Measurements from ENCODE around the gene ITPR2.
"Not testable (repeated sequence)": the region's sequence is repeated elsewhere in the genome, so short reads cannot be mapped to it uniquely, and the experiment has no call there.

ITPR2 gene

GRCh38 chr12:26496170-26496569 is 336.8 kb downstream of the ITPR2 start:
- DNase-seq = no peak

GRCh38 chr12:26493656-26494055 is 339.3 kb downstream of the ITPR2 start:
- no peak for DNase-seq

GRCh38 chr12:26492406-26492805 is 340.6 kb downstream of the ITPR2 start:
- no peak for DNase-seq

- no peak for DNase-seq
Observed at GRCh38 chr12:26489908-26490307, 343.1 kb downstream of the ITPR2 start.

- DNase-seq = no peak
Observed at GRCh38 chr12:26488351-26488750, 344.6 kb downstream of the ITPR2 start.

- DNase-seq = no peak
Observed at GRCh38 chr12:26473291-26473690, 359.7 kb downstream of the ITPR2 start.

GRCh38 chr12:26471560-26471959 is 361.4 kb downstream of the ITPR2 start:
- DNase-seq = no peak

- DNase-seq = peak; percentile 61
Observed at GRCh38 chr12:26469421-26470180, 363.4 kb downstream of the ITPR2 start.

GRCh38 chr12:26467351-26467750 is 365.6 kb downstream of the ITPR2 start:
- DNase-seq = no peak

GRCh38 chr12:26466726-26467125 is 366.3 kb downstream of the ITPR2 start:
- peak; percentile 48 for DNase-seq

- no peak for DNase-seq
Observed at GRCh38 chr12:26465419-26466097, 367.4 kb downstream of the ITPR2 start.

- no peak for DNase-seq
Observed at GRCh38 chr12:26461776-26462175, 371.2 kb downstream of the ITPR2 start.

- DNase-seq = no peak
Observed at GRCh38 chr12:26460361-26460760, 372.6 kb downstream of the ITPR2 start.

GRCh38 chr12:26455936-26456574 is 376.9 kb downstream of the ITPR2 start:
- no peak for DNase-seq

- DNase-seq = no peak
Observed at GRCh38 chr12:26453246-26453645, 379.7 kb downstream of the ITPR2 start.

GRCh38 chr12:26452511-26452910 is 380.5 kb downstream of the ITPR2 start:
- no peak for DNase-seq

- no peak for DNase-seq
Observed at GRCh38 chr12:26451763-26452162, 381.2 kb downstream of the ITPR2 start.

GRCh38 chr12:26445909-26446308 is 387.1 kb downstream of the ITPR2 start:
- no peak for DNase-seq

GRCh38 chr12:26443309-26443708 is 389.7 kb downstream of the ITPR2 start:
- no peak for DNase-seq

GRCh38 chr12:26441434-26441833 is 391.6 kb downstream of the ITPR2 start:
- no peak for DNase-seq

GRCh38 chr12:26435069-26435404 is 398.0 kb downstream of the ITPR2 start:
- no peak for DNase-seq

GRCh38 chr12:26434299-26435068 is 398.5 kb downstream of the ITPR2 start:
- DNase-seq = peak; percentile 51

- not testable (repeated sequence) for DNase-seq
Observed at GRCh38 chr12:26433701-26434100, 399.3 kb downstream of the ITPR2 start.

Measured in NCI-H2171 treated with DMSO at 0.1 percent for 48 hours (cell line).